ENCODE data around the gene CECR2.
A peak's percentile ranks its signal among the peaks of the same experiment; 100 is the strongest.

Gene CECR2

DNA sequence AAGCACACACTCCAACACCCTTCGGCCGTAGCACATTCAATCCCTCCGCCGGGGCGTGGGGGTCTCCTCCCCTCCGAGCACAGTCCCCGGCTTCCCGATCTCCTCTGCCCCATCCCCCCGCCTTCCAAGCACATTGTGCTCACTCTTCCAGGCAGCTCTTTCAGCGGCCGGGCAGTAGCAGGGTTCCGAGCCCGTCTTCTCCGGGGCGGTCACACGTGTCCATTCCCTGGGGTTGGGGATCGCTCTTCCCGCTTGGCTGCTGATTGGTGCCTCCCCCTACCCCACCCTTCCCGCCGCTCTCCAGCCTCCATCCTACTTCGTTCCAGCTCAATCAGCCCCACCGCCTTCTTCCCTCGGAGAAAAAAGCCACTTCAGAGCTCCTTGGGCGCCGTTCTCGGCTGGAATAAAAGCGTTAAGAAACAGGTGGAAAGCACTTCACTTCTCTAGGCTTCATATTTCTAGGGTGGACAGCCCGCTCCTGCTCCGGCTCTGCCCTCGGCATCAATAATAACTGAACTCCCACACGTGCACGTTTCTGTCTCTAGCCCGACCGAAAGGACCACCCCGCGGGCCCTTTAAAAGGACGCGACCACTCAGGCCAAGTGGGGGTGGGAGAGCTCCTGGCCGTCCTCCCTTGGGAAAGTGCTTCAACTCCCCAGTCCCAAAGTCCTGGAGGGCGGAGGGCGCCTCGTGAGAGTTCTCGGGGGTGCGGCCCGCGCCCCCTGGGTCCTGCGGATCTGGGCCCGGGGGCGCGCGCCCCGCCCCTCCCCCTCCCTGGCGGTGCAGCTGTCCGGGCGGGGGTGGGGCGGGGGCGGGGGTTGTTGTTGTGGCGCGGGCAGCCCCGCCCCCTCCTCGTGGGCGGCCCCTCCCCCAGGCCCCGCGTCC lies 464 bp upstream of the CECR2 start:
- Histone ChIP-seq H3K4me2 (ENCODE audit: low read length) (peak overlapping the region; percentile 91), H3K4me3 (ENCODE audit: low read length) (peak overlapping the region; percentile 93), H3K4me1 (ENCODE audit: control insufficient read depth, low read length) (peaks cover 41% of the 10 kb centered on the region), H3K36me3 (ENCODE audit: control insufficient read depth, low read length) (no peaks in the 10 kb centered on the region), H3K27ac (ENCODE audit: low read depth, low read length) (peak overlapping the region; percentile 65), H3F3A (ENCODE audit: control insufficient read depth, insufficient read depth) (peaks cover 9% of the 10 kb centered on the region; the same call in 1 of the 2 replicates), H3K79me2 (ENCODE audit: control insufficient read depth, low read length) (peaks cover 54% of the 10 kb centered on the region), H4K20me1 (ENCODE audit: control insufficient read depth, insufficient read depth, low read depth, low read length) (no peaks in the 10 kb centered on the region), H3K9me2 (replicated peaks; ENCODE audit: control insufficient read depth, low read length) (no peaks in the 10 kb centered on the region), H3K27me3 (ENCODE audit: control insufficient read depth, low read length) (no peaks in the 10 kb centered on the region), H3K9me3 (ENCODE audit: control insufficient read depth, insufficient read depth, low read length) (no peaks in the 10 kb centered on the region)
- TF ChIP-seq, protein P1, sequence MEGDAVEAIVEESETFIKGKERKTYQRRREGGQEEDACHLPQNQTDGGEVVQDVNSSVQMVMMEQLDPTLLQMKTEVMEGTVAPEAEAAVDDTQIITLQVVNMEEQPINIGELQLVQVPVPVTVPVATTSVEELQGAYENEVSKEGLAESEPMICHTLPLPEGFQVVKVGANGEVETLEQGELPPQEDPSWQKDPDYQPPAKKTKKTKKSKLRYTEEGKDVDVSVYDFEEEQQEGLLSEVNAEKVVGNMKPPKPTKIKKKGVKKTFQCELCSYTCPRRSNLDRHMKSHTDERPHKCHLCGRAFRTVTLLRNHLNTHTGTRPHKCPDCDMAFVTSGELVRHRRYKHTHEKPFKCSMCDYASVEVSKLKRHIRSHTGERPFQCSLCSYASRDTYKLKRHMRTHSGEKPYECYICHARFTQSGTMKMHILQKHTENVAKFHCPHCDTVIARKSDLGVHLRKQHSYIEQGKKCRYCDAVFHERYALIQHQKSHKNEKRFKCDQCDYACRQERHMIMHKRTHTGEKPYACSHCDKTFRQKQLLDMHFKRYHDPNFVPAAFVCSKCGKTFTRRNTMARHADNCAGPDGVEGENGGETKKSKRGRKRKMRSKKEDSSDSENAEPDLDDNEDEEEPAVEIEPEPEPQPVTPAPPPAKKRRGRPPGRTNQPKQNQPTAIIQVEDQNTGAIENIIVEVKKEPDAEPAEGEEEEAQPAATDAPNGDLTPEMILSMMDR (IDR thresholded peaks at IDR 0.05; ENCODE audit: low read depth, low read length, poor library complexity, severe bottlenecking) = no peak
- no peak for TF ChIP-seq EZH2phosphoT487 (IDR thresholded peaks at IDR 0.05; ENCODE audit: borderline replicate concordance, low read length)

DNA sequence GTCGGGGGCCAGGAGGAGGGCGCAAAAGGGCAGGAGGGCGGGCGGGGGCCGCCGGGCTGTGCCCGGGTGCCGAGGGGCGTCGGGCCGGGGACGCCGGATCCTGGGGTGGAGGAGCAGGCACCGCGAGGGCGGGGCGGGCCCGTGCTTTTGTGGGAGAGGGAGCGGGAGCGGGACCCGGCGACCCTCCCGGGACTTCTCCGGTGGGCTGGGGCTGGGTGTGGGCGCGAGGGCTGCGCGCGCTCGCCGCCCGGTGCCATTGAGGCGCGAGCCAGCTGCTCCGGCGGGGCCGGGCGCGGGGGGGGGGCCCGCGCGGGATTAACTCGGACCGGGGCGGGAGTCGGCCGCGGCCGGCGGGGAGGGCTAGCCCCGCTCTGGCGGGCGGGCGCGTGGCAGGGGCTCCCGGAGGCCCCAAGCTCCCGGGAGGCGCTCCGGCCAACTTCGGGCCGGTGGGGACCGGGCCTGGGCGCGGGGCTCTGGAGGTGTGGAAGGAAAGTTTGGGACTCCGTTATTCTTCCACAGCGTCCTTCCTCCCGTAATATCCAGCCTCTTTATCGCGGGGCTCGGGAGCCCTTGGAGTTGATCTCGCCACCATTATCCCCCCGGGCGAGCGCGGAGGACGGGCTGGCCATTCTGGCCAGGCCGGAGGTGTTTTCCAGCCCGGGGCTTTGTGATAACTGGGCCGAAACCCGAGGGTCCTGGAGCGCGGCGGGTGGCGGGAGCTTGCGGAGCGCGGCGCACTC lies 936 bp downstream of the CECR2 start:
- TF ChIP-seq, protein P1 (IDR thresholded peaks at IDR 0.05; ENCODE audit: low read depth, low read length, poor library complexity, severe bottlenecking) = no peak
- TF ChIP-seq EZH2phosphoT487 (IDR thresholded peaks at IDR 0.05; ENCODE audit: borderline replicate concordance, low read length) = no peak
- Histone ChIP-seq H3F3A (ENCODE audit: control insufficient read depth, insufficient read depth) (peaks cover 9% of the 10 kb centered on the region; the same call in 1 of the 2 replicates), H3K27ac (ENCODE audit: low read depth, low read length) (no peak overlapping the region)

DNA sequence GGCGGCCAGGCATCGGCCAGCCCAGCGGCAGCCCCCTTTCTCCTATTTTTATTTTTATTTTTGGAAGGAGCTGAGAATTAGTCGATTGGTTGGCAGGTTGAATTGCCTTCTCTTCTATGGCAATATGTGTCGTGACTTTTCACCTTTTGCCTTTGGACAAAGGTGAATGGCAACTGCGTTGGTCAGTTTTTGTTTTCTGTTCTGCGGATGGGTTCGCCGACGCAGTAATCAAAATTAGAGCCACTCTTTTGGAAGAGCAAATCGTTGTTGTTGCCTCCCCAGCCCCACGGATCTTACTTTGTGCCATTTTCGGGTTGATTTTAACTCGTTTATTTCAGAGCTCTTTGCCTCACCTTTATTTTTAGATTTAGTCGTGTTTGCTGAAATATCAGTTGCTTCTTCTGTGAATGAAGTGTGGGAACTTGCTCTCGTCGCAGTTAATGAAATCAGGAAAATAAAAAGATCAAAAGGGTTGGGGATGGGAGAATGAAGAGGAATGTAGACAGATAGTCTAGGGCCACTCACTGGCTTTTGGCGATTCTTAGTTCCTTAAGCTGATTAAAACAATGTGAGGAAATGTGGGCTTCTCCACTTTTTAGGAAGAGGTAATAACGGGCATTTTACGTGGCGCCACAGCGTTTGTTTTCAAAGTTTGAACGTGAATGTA lies 1.6 kb downstream of the CECR2 start:
- H3K4me1 ChIP-seq (ENCODE audit: control insufficient read depth, low read length) = peaks cover 38% of the 10 kb centered on the region
- H3K27ac ChIP-seq (ENCODE audit: low read depth, low read length) = no peak overlapping the region
- no peaks in the 10 kb centered on the region for H3K9me2 ChIP-seq (replicated peaks; ENCODE audit: control insufficient read depth, low read length)
- no peaks in the 10 kb centered on the region for H3K36me3 ChIP-seq (ENCODE audit: control insufficient read depth, low read length)
- H3K4me3 ChIP-seq (ENCODE audit: low read length) = peak overlapping the region; percentile 78
- peaks cover 6% of the 10 kb centered on the region; the same call in 1 of the 2 replicates for H3F3A ChIP-seq (ENCODE audit: control insufficient read depth, insufficient read depth)
- peak overlapping the region; percentile 74 for H3K4me2 ChIP-seq (ENCODE audit: low read length)
- H3K79me2 ChIP-seq (ENCODE audit: control insufficient read depth, low read length) = peaks cover 73% of the 10 kb centered on the region
- H3K9me3 ChIP-seq (ENCODE audit: control insufficient read depth, insufficient read depth, low read length) = no peaks in the 10 kb centered on the region
- no peaks in the 10 kb centered on the region for H4K20me1 ChIP-seq (ENCODE audit: control insufficient read depth, insufficient read depth, low read depth, low read length)
- no peaks in the 10 kb centered on the region for H3K27me3 ChIP-seq (ENCODE audit: control insufficient read depth, low read length)
- no peak for TF ChIP-seq EZH2phosphoT487 (IDR thresholded peaks at IDR 0.05; ENCODE audit: borderline replicate concordance, low read length)
- TF ChIP-seq, protein P1 (IDR thresholded peaks at IDR 0.05; ENCODE audit: low read depth, low read length, poor library complexity, severe bottlenecking) = no peak

More for the DNA sequence above, 936 bp downstream of the CECR2 start:
- H3K27me3 ChIP-seq (ENCODE audit: control insufficient read depth, low read length) = no peaks in the 10 kb centered on the region
- H3K4me1 ChIP-seq (ENCODE audit: control insufficient read depth, low read length) = peaks cover 41% of the 10 kb centered on the region
- H3K36me3 ChIP-seq (ENCODE audit: control insufficient read depth, low read length) = no peaks in the 10 kb centered on the region
- H3K9me3 ChIP-seq (ENCODE audit: control insufficient read depth, insufficient read depth, low read length) = no peaks in the 10 kb centered on the region
- H3K4me2 ChIP-seq (ENCODE audit: low read length) = peak overlapping the region; percentile 74
- peaks cover 66% of the 10 kb centered on the region for H3K79me2 ChIP-seq (ENCODE audit: control insufficient read depth, low read length)
- no peaks in the 10 kb centered on the region for H4K20me1 ChIP-seq (ENCODE audit: control insufficient read depth, insufficient read depth, low read depth, low read length)
- H3K4me3 ChIP-seq (ENCODE audit: low read length) = peak overlapping the region; percentile 78
- H3K9me2 ChIP-seq (replicated peaks; ENCODE audit: control insufficient read depth, low read length) = no peaks in the 10 kb centered on the region

Measured in DOHH2 (cell line).